ENCODE measurements around the gene CTNNA2. TPM values are rescaled to one million over a fixed set of nuclear protein-coding genes. Genes with fewer than 3 reads are reported as not detected.

The CTNNA2 gene
- total and polyA plus RNA-seq, 2 of the 8 experiments (the other 6 are each of a cell fraction or from before 2014, with no cell fraction given), result 3.9 to 9.0 TPM

GRCh38 chr2:79975791-79976565, 463.1 kb downstream of the CTNNA2 start (continued):
- TF ChIP-seq RNF2 (IDR thresholded peaks at IDR 0.05; ENCODE audit: borderline replicate concordance, low read depth, low read length, missing control alignments, poor library complexity, severe bottlenecking), result no peak
- no peak for TF ChIP-seq JUND (IDR thresholded peaks at IDR 0.05; ENCODE audit: low read length)
- TF ChIP-seq RFX5 (IDR thresholded peaks at IDR 0.05; ENCODE audit: borderline replicate concordance, low read depth, low read length), result no peak
- no peak for TF ChIP-seq ZNF274 (IDR thresholded peaks at IDR 0.05; ENCODE audit: borderline replicate concordance, extremely low read depth, low read length)
- TF ChIP-seq POLR2AphosphoS5 (IDR thresholded peaks at IDR 0.05; ENCODE audit: low read depth, low read length), result no peak

All from H1 (cell line).